Measurements from ENCODE around the gene TACC2. TPM values are rescaled to one million over a fixed set of nuclear protein-coding genes. Genes with fewer than 3 reads are reported as not detected.

The TACC2 gene
- total RNA-seq, 2 experiments from 2014 or later: not detected

- H3K4me1 ChIP-seq (ENCODE audit: insufficient read depth, low read length, poor library complexity, severe bottlenecking): no peaks in the 10 kb centered on the region
- H3K79me2 ChIP-seq (ENCODE audit: insufficient read depth, low read depth, low read length): no peaks in the 10 kb centered on the region
- H3K4me2 ChIP-seq (ENCODE audit: low read length): no peak overlapping the region
- no peaks in the 10 kb centered on the region for H3K9me3 ChIP-seq (ENCODE audit: low read length)
- no peak overlapping the region for H3K27ac ChIP-seq (ENCODE audit: low read depth, low read length, poor library complexity, severe bottlenecking)
- no peaks in the 10 kb centered on the region for H3K9me2 ChIP-seq (ENCODE audit: insufficient read depth, low read length)
- BruUV-seq (replicated peaks): no TSS peak
- H2AFZ ChIP-seq (ENCODE audit: low read length): no peak overlapping the region
- intact Hi-C loops (cut with micrococcal nuclease; ENCODE audit: unreplicated experiment): no loop called here
- ChIA-PET CTCF (ENCODE audit: unreplicated experiment) (no interaction called here), POLR2A (no interaction called here)
- no peaks in the 10 kb centered on the region for H3K36me3 ChIP-seq (ENCODE audit: insufficient read depth, low read length)
- TF ChIP-seq EZH2phosphoT487 (IDR thresholded peaks at IDR 0.05; ENCODE audit: borderline replicate concordance, low read depth, low read length) (no peak), CTCF (conservative IDR thresholded peaks at IDR 0.05; ENCODE audit: low read length) (no peak)
- H3K4me3 ChIP-seq (ENCODE audit: low read depth, low read length, poor library complexity, severe bottlenecking): no peak overlapping the region
- H4K20me1 ChIP-seq (ENCODE audit: insufficient read depth, low read length): no peaks in the 10 kb centered on the region
- DNase-seq (ENCODE audit: low spot score): no peak
These were observed 135.8 kb downstream of the TACC2 start for GRCh38 chr10:122124808-122125207.

- POLR2A ChIA-PET: interaction anchor here (0.5 to 0.7 kb wide), 2 partner anchors 10 to 59 kb away, joined by 3 read pairs; no protein-coding TSS in a partner anchor
- no peak overlapping the region for H2AFZ ChIP-seq (ENCODE audit: low read length)
- TF ChIP-seq EZH2phosphoT487 (IDR thresholded peaks at IDR 0.05; ENCODE audit: borderline replicate concordance, low read depth, low read length) (no peak), CTCF (conservative IDR thresholded peaks at IDR 0.05; ENCODE audit: low read length) (no peak)
- no peak overlapping the region for H3K4me3 ChIP-seq (ENCODE audit: low read depth, low read length, poor library complexity, severe bottlenecking)
- H4K20me1 ChIP-seq (ENCODE audit: insufficient read depth, low read length): no peaks in the 10 kb centered on the region
- H3K36me3 ChIP-seq (ENCODE audit: insufficient read depth, low read length): no peaks in the 10 kb centered on the region
- BruUV-seq (replicated peaks): no TSS peak
- CTCF ChIA-PET (ENCODE audit: unreplicated experiment): no interaction called here
- H3K4me2 ChIP-seq (ENCODE audit: low read length): no peak overlapping the region
- no peaks in the 10 kb centered on the region for H3K79me2 ChIP-seq (ENCODE audit: insufficient read depth, low read depth, low read length)
- no peak for DNase-seq (ENCODE audit: low spot score)
- H3K9me3 ChIP-seq (ENCODE audit: low read length): no peaks in the 10 kb centered on the region
- H3K9me2 ChIP-seq (ENCODE audit: insufficient read depth, low read length): no peaks in the 10 kb centered on the region
- intact Hi-C loops (cut with micrococcal nuclease; ENCODE audit: unreplicated experiment): no loop called here
- no peaks in the 10 kb centered on the region for H3K4me1 ChIP-seq (ENCODE audit: insufficient read depth, low read length, poor library complexity, severe bottlenecking)
- H3K27ac ChIP-seq (ENCODE audit: low read depth, low read length, poor library complexity, severe bottlenecking): no peak overlapping the region
These were observed 138.0 kb downstream of the TACC2 start for GRCh38 chr10:122126763-122127659.

GRCh38 chr10:122127943-122128342 lies 139.0 kb downstream of the TACC2 start:
- Histone ChIP-seq H3K79me2 (ENCODE audit: insufficient read depth, low read depth, low read length) (no peaks in the 10 kb centered on the region), H3K9me3 (ENCODE audit: low read length) (no peaks in the 10 kb centered on the region), H2AFZ (ENCODE audit: low read length) (no peak overlapping the region), H4K20me1 (ENCODE audit: insufficient read depth, low read length) (no peaks in the 10 kb centered on the region), H3K36me3 (ENCODE audit: insufficient read depth, low read length) (no peaks in the 10 kb centered on the region), H3K4me1 (ENCODE audit: insufficient read depth, low read length, poor library complexity, severe bottlenecking) (no peaks in the 10 kb centered on the region), H3K4me2 (ENCODE audit: low read length) (no peak overlapping the region), H3K4me3 (ENCODE audit: low read depth, low read length, poor library complexity, severe bottlenecking) (no peak overlapping the region), H3K9me2 (ENCODE audit: insufficient read depth, low read length) (no peaks in the 10 kb centered on the region), H3K27ac (ENCODE audit: low read depth, low read length, poor library complexity, severe bottlenecking) (no peak overlapping the region)
- TF ChIP-seq CTCF (conservative IDR thresholded peaks at IDR 0.05; ENCODE audit: low read length) (no peak), EZH2phosphoT487 (IDR thresholded peaks at IDR 0.05; ENCODE audit: borderline replicate concordance, low read depth, low read length) (no peak)
- CTCF ChIA-PET (ENCODE audit: unreplicated experiment): no interaction called here
- POLR2A ChIA-PET: no interaction called here
- DNase-seq (ENCODE audit: low spot score): no peak
- BruUV-seq (replicated peaks): no TSS peak
- intact Hi-C loops (cut with micrococcal nuclease; ENCODE audit: unreplicated experiment): no loop called here

Measured in OCI-LY7 (cell line).